Fibroblast of skin of abdomen (primary cell): ENCODE data around the gene LTF.
A peak's percentile ranks its signal among the peaks of the same experiment; 100 is the strongest.
"Not testable (repeated sequence)": the region's sequence is repeated elsewhere in the genome, so short reads cannot be mapped to it uniquely, and the experiment has no call there.

Source experiments
- DNase-seq: peaks from one replicate; pipeline ENCODE4 v3.0.0-alpha.2; 2013

Gene LTF

GRCh38 chr3:46409739-46410489, 54.8 kb downstream of the LTF start:
- no peak for DNase-seq

DNA sequence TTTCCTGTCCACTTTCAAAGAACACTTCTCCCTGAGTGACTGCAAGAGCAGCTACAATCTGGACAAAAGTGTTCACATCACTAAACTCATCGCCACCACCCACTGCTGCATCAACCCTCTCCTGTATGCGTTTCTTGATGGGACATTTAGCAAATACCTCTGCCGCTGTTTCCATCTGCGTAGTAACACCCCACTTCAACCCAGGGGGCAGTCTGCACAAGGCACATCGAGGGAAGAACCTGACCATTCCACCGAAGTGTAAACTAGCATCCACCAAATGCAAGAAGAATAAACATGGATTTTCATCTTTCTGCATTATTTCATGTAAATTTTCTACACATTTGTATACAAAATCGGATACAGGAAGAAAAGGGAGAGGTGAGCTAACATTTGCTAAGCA, 55.9 kb downstream of the LTF start:
- DNase-seq = no peak

- no peak for DNase-seq
Measured at GRCh38 chr3:46407970-46408369, 56.7 kb downstream of the LTF start.

- peak; percentile 13 for DNase-seq
Measured at GRCh38 chr3:46406788-46407611, 57.7 kb downstream of the LTF start, which contains the start of the genes CCR5AS and CCRL2. Gene CCR5AS (minus strand): TSS chr3:46407066. Gene CCRL2 (plus strand): TSS chr3:46407259. CDS start chr3:46408080, 821 bp downstream.

- no peak for DNase-seq
Measured at GRCh38 chr3:46406443-46406787, 58.3 kb downstream of the LTF start.

DNA sequence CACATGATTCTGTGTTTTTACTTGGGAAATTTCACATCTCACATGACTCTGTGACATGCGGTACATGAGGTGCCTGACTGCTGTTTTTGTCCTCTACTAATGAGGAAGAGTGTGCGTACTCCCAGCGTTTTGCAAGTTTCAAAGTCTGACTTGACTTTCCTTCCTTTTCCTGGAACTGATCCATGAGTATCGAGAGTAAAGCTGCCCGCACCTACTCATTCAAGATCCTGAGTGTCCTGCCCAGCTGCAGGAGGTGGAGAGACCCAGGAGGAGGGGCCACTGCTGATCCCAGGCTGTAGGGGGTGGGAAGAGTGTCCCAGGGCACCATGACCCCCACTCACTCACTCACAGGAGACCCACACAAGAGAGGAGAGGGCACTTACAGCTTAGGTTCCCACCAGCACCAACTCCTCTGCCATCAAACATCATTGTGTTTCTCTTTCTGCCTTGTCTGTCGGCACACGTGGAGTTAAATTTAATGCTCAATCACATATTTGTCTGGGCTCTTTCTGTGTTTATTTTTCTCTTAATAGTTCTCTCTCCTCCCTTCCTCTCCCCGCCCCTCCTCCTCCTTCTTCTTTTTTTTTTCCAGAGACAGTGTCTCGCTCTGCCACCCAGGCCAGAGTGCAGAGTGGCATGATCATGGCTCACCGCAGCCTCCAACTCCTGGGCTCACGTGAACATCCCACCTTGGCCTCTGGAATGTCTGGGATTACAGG, 59.2 kb downstream of the LTF start:
- no peak for DNase-seq

- not testable (repeated sequence) for DNase-seq
Measured at GRCh38 chr3:46402902-46403301, 61.8 kb downstream of the LTF start.

GRCh38 chr3:46401579-46401978, 63.1 kb downstream of the LTF start:
- no peak for DNase-seq

DNA sequence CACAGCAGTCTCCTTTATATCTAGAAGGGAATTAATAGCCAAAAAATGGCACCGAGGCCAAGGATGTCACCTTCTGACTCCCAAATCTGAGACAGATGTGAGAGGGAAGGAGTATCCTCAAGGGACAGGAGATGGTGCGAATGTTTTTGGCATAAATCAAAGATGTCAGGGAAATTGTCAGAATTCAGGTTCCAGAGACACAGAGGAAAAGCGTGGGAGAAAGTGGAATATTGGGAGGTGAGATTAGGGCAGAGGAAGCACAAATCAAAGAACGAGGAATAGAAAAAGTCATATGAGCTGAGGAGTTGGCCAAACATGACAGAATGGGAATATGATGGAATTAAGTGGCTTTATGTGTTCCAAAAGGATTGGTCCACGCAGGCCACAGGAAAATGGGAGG, 63.9 kb downstream of the LTF start:
- no peak for DNase-seq

GRCh38 chr3:46400000-46400734, 64.5 kb downstream of the LTF start:
- DNase-seq = peak; percentile 88

DNA sequence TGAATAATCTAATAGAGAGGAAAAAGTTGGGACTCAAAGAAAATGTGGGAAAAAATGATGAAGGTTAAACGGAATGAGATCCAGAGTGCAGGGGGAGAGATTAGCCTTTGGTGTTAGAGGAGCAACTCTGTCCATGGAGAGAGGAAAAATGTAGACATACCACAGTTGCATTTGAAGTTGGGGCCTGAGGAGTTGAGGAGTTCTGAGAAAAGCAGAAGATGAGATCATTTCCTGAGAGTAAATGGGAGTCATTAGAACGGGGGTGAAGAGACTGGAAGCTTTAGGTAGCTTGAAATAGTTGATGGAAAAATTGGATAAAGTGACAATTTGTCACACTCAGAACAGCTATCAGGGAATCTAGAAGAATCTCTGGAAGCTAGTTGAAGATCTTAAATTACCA, 65.1 kb downstream of the LTF start:
- DNase-seq = peak; percentile 13

- no peak for DNase-seq
Measured at GRCh38 chr3:46399098-46399497, 65.6 kb downstream of the LTF start.

GRCh38 chr3:46398186-46398955, 66.3 kb downstream of the LTF start:
- DNase-seq = no peak

- DNase-seq = no peak
Measured at GRCh38 chr3:46397111-46397510, 67.6 kb downstream of the LTF start.

DNA sequence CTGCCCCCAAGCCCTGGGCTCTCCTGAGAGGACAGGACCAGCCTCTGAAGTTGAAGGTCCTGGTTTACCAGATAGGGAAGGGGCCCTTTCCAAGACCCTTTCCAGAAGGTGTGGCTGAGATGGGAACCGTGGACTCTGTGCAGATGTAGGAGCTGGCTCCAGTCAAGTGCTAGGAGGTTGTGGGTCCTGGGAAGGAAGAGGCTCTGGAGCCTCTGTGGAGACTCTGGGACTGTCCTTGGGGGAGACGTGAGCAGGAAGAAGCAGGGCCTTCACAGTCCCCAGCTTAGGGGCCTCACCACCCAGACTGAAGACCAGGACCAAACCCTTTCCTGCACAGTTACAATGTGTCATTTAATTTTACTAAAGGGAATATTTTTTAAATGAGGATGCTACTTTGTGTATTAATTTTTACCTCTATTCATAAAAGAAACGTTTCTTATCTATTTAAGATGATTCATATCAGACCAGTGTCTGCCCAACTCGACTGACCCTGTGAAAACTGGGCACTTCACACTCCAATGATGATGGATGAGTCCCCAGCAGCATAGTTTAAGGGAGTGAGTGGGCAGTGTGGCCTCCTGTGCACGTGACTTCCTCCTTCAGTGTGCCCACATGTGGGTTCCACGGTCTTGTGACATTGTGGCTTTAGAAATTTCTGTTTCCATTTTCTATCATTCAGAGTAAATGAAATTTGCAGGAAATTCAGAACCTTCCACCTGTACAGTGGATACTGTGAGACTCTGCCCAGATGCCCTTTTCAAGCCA, 68.8 kb downstream of the LTF start:
- no peak for DNase-seq

DNA sequence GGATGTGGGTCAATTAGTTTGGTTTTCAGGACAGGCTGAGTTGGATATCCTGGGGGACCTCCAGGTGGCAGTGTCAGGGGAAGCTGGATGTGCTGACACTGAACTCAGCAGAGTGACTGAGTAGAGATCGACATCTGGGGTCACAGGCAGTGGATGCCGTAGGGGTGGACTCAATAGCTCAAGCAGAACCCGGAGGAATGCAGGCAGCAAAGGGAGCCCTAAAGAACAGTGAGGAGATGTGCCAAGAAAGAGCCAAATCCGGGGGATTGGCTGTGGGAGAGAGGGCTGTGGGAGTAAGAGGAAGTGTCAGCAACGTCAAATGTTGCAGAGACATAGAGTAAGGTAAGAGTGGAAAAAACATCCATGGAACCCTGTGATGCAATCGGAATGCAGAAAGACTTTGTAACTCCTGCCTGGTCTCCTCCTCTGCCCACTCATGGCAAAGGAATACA, 69.5 kb downstream of the LTF start:
- DNase-seq = no peak

- no peak for DNase-seq
Measured at GRCh38 chr3:46393554-46394434, 70.9 kb downstream of the LTF start.

GRCh38 chr3:46393011-46393410, 71.7 kb downstream of the LTF start:
- no peak for DNase-seq

DNA sequence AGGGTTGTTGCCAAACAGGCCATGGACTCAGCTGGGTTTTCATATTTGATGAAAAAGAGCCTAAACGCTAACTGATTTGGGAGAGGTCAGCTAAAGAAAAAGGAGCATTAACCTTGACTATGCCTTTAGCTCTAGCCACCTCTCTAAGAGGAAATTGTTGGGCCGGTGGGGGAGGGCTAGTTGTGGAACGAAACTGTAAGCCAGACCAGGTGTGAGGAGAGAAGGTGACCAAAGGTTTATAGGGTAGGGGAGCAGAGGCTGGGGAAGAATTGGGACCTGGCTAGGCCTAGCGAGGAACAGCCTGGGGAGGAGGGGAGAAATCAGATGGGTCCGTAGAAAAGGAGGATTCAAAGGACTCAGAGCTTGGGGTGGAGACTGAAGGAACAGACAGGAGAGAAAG, 73.2 kb downstream of the LTF start:
- not testable (repeated sequence) for DNase-seq

GRCh38 chr3:46389306-46389705, 75.4 kb downstream of the LTF start:
- DNase-seq = no peak
